Erythroblast (primary cell): ENCODE results near the gene SNU13.
"Not testable (repeated sequence)": the region's sequence is repeated elsewhere in the genome, so short reads cannot be mapped to it uniquely, and the experiment has no call there.

Experiments
- DNase-seq, 2 experiments: peaks; one replicate each; lab custom pipeline; 2025; lab: John Stamatoyannopoulos, UW
- GATA1 ChIP-seq: IDR thresholded peaks from 2 replicates; pipeline ENCODE4 v1.6.1; 2011; ENCODE audit warnings: low read depth, mild to moderate bottlenecking, control low read depth, low read length, moderate library complexity
- POLR2A ChIP-seq: IDR thresholded peaks from 2 replicates; pipeline ENCODE4 v1.6.1; 2011; ENCODE audit warnings: mild to moderate bottlenecking, low read length

Gene SNU13

DNA sequence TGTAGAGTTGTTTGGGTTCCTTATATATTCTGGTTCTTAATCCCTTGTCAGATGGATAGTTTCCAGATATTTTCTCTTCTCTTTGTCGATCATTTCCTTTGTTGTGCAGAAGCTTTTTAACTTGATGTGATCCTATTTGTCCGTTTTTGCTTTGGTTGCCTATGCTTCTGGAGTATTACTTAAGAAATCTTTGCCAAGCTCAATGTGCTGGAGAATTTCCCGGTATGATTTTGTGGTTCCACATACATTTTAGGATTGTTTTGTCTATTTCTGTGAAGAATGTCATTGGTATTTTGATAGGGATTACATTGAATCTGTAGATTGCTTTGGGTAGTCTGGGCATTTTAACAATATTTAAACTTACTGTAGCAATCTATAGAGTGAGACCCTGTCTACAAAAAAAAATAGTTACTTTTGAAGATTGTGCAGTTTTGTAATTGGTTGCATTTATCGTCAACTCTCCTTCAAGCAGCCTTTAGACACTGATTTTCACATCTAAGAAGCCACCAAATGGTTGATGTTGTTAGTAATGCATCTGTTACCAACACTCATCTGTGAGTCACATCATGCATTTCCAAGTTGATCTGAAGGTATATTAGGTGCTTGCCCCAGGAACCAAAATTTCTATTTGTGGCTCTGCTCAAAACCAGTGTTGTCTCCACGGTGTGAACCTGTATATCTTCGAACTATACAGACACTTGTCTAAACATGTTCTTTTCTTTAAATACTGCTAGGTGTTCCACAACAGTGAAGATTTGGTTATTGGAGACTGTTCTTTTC, 46.1 kb downstream of the SNU13 start:
- DNase-seq: no peak
- TF ChIP-seq GATA1: no peak
- no peak for TF ChIP-seq POLR2A

DNA sequence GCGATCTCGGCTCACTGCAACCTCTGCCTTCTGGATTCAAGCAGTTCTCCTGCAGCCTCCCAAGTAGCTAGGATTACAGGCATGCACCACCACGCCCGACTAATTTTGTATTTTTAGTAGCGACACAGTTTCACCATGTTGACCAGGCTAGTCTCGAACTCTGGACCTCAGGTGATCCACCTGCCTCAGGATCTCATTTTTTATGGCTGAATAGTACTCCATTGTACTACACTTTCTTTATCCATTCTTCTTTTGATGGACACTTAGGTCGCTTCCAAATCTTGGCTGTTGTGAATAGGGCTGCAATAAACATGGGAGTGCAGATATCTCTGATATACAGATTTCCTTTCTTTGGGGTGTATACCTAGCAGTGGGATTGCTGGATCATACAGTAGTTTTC, 46.8 kb downstream of the SNU13 start:
- no peak for DNase-seq

DNA sequence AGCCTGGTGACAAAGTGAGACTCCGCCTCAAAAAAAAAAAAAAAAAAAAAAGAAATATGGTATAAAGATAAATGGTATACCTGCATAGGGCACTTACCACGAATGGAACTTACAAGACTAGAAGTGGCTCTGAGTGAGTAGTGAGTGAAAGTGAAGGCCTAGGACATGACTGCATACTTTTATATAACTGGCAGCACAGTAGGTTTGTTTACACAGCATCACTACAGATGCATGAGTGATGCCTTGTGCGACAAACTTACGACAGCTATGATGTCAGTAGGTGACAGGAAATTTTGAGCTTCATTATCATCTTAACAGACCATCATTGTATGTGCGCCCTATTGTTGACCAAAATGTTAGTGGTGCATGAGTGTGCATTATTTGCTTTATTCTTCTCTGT, 49.9 kb downstream of the SNU13 start:
- no peak for TF ChIP-seq GATA1
- no peak for TF ChIP-seq POLR2A
- no peak for DNase-seq

More for the DNA sequence above, 46.8 kb downstream of the SNU13 start:
- TF ChIP-seq GATA1 (no peak), POLR2A (no peak)

DNA sequence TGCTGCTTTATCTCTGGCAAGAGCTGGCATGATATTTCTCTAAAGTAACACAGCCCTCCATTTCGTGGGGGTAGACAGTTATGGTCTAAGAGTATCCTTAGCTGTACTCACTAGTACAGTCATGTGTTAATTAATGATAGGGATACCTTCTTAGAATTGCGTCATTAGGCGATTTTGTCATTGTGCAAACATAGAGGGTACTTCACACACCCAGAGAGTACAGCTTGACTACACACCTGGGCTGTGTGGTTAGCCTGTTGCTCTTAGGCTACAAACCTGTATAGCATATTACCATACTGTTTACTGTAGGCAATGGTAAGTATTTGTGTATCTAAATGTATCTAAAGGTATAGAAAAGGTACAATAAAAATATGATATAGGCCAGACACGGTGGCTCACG, 50.5 kb downstream of the SNU13 start:
- no peak for DNase-seq
- no peak for TF ChIP-seq GATA1
- no peak for TF ChIP-seq POLR2A

DNA sequence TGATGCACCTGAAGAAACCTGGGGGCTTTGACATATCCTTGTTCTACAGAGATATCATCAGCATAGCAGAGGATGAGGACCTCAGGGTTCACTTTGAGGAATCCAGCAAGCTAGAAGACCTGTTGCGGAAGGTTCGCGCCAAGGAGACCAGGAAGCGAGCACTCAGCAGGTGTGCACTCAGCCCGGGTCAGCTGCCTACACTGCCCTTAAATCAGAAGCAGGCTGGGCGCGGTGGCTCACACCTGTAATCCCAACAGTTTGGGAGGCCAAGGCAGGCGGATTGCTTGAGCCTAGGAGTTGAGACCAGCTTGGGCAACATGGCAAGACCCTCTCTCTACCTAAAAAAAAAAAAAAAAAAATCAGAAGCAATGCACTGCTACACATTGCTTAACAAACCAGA, 51.0 kb downstream of the SNU13 start:
- DNase-seq: not testable (repeated sequence)

DNA sequence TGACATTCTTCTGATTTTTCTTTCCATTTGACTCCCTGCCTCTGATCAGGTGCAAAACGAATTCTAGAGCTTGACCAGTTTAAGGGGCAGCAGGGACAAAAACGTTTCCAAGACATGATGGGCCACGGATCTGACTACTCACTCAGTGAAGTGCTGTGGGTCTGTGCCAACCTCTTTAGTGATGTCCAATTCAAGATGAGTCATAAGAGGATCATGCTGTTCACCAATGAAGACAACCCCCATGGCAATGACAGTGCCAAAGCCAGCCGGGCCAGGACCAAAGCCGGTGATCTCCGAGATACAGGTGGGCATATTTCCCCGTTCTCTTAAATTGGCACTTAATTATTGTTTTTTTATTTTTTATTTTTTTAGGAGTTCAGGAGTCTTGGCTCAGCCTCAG, 52.2 kb downstream of the SNU13 start:
- no peak for TF ChIP-seq POLR2A
- no peak for TF ChIP-seq GATA1
- DNase-seq: no peak

DNA sequence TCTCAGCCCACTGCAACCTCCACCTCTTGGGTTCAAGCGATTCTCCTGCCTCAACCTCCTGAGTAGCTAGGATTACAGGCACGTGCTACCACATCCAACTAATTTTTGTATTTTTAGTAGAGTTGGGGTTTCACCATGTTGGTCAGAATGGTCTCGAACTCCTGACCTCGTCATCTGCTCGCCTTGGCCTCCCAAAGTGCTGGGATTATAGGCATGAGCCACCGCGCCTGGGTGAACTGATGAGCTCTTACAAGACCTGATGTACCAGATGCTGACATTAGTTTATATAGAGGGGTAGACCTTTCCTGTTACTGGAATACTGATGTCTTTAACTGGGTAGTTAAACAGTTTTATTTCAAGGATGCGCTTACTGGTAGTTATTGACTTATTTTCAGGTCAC, 54.1 kb downstream of the SNU13 start:
- not testable (repeated sequence) for DNase-seq

DNA sequence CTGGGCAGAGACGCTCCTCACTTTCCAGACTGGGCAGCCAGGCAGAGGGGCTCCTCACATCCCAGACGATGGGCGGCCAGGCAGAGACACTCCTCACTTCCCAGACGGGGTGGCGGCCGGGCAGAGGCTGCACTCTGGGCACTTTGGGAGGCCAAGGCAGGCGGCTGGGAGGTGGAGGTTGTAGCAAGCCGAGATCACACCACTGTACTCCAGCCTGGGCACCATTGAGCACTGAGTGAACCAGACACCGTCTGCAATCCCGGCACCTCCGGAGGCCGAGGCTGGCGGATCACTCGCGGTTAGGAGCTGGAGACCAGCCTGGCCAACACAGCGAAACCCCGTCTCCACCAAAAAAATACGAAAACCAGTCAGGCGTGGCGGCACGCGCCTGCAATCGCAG, 57.1 kb downstream of the SNU13 start:
- not testable (repeated sequence) for DNase-seq

DNA sequence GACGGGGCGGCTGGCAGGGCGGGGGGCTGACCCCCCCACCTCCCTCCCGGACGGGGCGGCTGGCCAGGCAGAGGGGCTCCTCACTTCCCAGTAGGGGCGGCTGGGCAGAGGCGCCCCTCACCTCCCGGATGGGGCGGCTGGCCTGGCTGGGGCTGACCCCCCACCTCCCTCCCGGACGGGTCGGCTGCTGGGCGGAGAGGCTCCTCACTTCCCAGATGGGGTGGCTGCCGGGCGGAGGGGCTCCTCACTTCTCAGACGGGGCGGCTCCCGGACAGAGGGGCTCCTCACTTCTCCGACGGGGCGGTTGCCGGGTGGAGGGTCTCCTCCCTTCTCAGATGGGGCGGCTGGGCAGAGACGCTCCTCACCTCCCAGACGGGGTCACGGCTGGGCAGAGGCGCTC, 57.6 kb downstream of the SNU13 start:
- DNase-seq: not testable (repeated sequence)

DNA sequence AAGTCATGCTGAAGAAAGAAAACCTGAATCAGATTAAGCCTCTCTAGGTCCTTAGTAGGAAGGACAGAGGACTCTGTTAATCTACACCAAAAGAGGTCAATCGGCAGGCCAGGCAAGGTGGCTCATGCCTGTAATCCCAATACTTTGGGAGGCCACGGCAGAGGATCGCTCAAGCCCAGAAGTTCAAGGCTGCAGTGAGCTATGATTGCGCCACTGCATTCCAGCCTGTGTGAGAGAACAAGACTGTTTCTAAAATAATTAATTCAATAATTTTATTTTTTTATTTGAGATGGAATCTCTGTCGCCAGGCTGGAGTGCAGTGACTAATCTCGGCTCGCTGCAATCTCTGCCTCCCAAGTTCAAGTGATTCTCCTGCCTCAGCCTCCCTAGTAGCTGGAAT, 63.1 kb downstream of the SNU13 start:
- no peak for DNase-seq

More for the DNA sequence above, 63.1 kb downstream of the SNU13 start:
- TF ChIP-seq POLR2A (no peak), GATA1 (no peak)
